GM12878 (cell line): ENCODE results near the gene NAP1L4. TPM values are rescaled to one million over a fixed set of nuclear protein-coding genes. Genes with fewer than 3 reads are reported as not detected.

Experiments used
- BACH1 ChIP-seq: fragments of 450-650 bp; IDR thresholded peaks from 2 replicates; pipeline ENCODE4 v1.6.1; 2017; ENCODE audit warnings: mild to moderate bottlenecking, borderline replicate concordance
- CEBPB ChIP-seq, 2 experiments: fragments of 150-350 bp in 1 of 2; IDR thresholded peaks; 2 replicates each; pipeline ENCODE4 v1.6.1; 2012 to 2014; ENCODE audit warnings: low read depth in 2 of 2, low read length in 2 of 2, borderline replicate concordance in 1 of 2, inconsistent platforms in 1 of 2
- DPF2 ChIP-seq: fragments of 450-650 bp; IDR thresholded peaks from 2 replicates; pipeline ENCODE4 v1.6.1; 2017; ENCODE audit warnings: mild to moderate bottlenecking
- EGR1 ChIP-seq, 2 experiments: IDR thresholded peaks; 1 replicate in 1 of 2; 2 replicates in 1 of 2; pipeline ENCODE4 v1.6.1; 2011 to 2012; ENCODE audit warnings: low read depth in 2 of 2, low read length in 2 of 2, borderline replicate concordance in 1 of 2, mild to moderate bottlenecking in 1 of 2, moderate library complexity in 1 of 2
- EZH2 ChIP-seq: IDR thresholded peaks from 2 replicates; pipeline ENCODE4 v1.6.1; 2012; ENCODE audit warnings: low read depth, mild to moderate bottlenecking, control low read depth, inconsistent platforms, low read length, borderline replicate concordance; ENCODE audit not compliant: control insufficient read depth
- GATAD2B ChIP-seq: fragments of 450-650 bp; conservative IDR thresholded peaks from 2 replicates; pipeline ENCODE4 v1.6.1; 2017; ENCODE audit warnings: low read depth, mild to moderate bottlenecking, moderate library complexity
- LARP7 ChIP-seq: fragments of 450-650 bp; IDR thresholded peaks from 2 replicates; pipeline ENCODE4 v1.6.1; 2017; ENCODE audit warnings: mild to moderate bottlenecking
- MAX ChIP-seq: IDR thresholded peaks from 2 replicates; pipeline ENCODE4 v1.6.1; 2012; ENCODE audit warnings: low read depth, low read length, improper control_type of control experiment
- MTA2 ChIP-seq: fragments of 450-650 bp; IDR thresholded peaks from 2 replicates; pipeline ENCODE4 v1.6.1; 2016; ENCODE audit warnings: low read depth, mild to moderate bottlenecking, moderate library complexity
- NFYB ChIP-seq: IDR thresholded peaks from 2 replicates; pipeline ENCODE4 v1.6.1; 2011; ENCODE audit warnings: low read depth, mild to moderate bottlenecking, low read length, improper control_type of control experiment, moderate library complexity; ENCODE audit not compliant: insufficient read depth
- NKRF ChIP-seq: fragments of 450-650 bp; conservative IDR thresholded peaks from 2 replicates; pipeline ENCODE4 v1.6.1; 2017; ENCODE audit warnings: mild to moderate bottlenecking, moderate library complexity
- NR2F1 ChIP-seq: fragments of 450-650 bp; conservative IDR thresholded peaks from 2 replicates; pipeline ENCODE4 v1.6.1; 2017; ENCODE audit warnings: mild to moderate bottlenecking
- POLR2AphosphoS5 ChIP-seq: IDR thresholded peaks from 2 replicates; pipeline ENCODE4 v1.6.1; 2011; ENCODE audit warnings: mild to moderate bottlenecking, low read length, inconsistent platforms
- RAD51 ChIP-seq: fragments of 450-650 bp; IDR thresholded peaks from 2 replicates; pipeline ENCODE4 v1.6.1; 2016; ENCODE audit warnings: moderate library complexity, mild to moderate bottlenecking, inconsistent platforms
- RB1 ChIP-seq: fragments of 450-650 bp; formaldehyde crosslinking; IDR thresholded peaks from 2 replicates; pipeline ENCODE4 v1.6.1; 2017; ENCODE audit warnings: mild to moderate bottlenecking, borderline replicate concordance
- RELA ChIP-seq: fragments of 450-650 bp; IDR thresholded peaks from 2 replicates; pipeline ENCODE4 v1.8.0; 2014; ENCODE audit warnings: borderline replicate concordance; ENCODE audit not compliant: partially characterized antibody
- SP1 ChIP-seq: IDR thresholded peaks from one replicate; pipeline ENCODE4 v1.6.1; 2011; ENCODE audit warnings: low read depth, low read length
- SREBF2 ChIP-seq: IDR thresholded peaks from 2 replicates; pipeline ENCODE4 v1.6.1; 2012; ENCODE audit warnings: mild to moderate bottlenecking, low read length
- TARDBP ChIP-seq: IDR thresholded peaks from 2 replicates; pipeline ENCODE4 v1.6.1; 2016; ENCODE audit warnings: borderline replicate concordance
- ZNF207 ChIP-seq: fragments of 450-650 bp; IDR thresholded peaks from 2 replicates; pipeline ENCODE4 v1.6.1; 2014; ENCODE audit warnings: antibody characterized with exemption, mild to moderate bottlenecking, borderline replicate concordance
- polyA plus RNA-seq, 11 experiments: library from polyadenylated mRNA; depleted of rRNA in 4 of 11; unstranded in 6 of 11; stranded (reverse) in 5 of 11; fragments of >200 nt; fragmentation: Nextera tagmentation in 4 of 11; fragmentation: Illumina TruSeq in 1 of 11; extraction: Ambion mirVana in 4 of 11; extraction: Trizol in 1 of 11; gene quantifications; 1 replicate in 1 of 11; 2 replicates in 10 of 11; pipeline versions ENCODE4 v1.2.1 to v1.2.3, GENCODE V29; 2011 to 2016; ENCODE audit warnings: inconsistent platforms in 2 of 11, missing spikeins in 2 of 11, low read depth in 1 of 11
- total RNA-seq, 4 experiments: library from RNA; depleted of rRNA in 3 of 4; stranded (reverse); fragments of >200 nt in 3 of 4; fragmentation: Illumina TruSeq in 1 of 4; extraction: Trizol in 1 of 4; gene quantifications; 2 replicates each; pipeline versions ENCODE4 v1.2.1 to v1.2.3, GENCODE V29; 2013 to 2021

NAP1L4 gene
- total and polyA plus RNA-seq, 10 of the 15 experiments (the other 5 are each of a cell fraction or from before 2014, with no cell fraction given): 24.8 to 198 (median 114) TPM

GRCh38 chr11:2901854-2902783, 90.0 kb downstream of the NAP1L4 start (continued):
- TF ChIP-seq SP1 (peak; percentile 42), DPF2 (peak; percentile 58), RB1 (peak; percentile 81), SREBF2 (no peak), ZNF207 (0 out of 2 replicates have a peak, but pooled peaks have one; percentile 55), GATAD2B (peak; percentile 73), POLR2AphosphoS5 (peak; percentile 54; the same call in 1 of the 2 replicates), BACH1 (0 out of 2 replicates have a peak, but pooled peaks have one; percentile 41), RELA (no peak), CEBPB (IDR thresholded peaks at IDR 0.05; ENCODE audit: borderline replicate concordance in 1 of 2, low read depth in 2 of 2, low read length in 2 of 2) (no peak), EGR1 (IDR thresholded peaks at IDR 0.05; ENCODE audit: borderline replicate concordance in 1 of 2, low read depth in 2 of 2, low read length in 2 of 2) (0 out of 3 replicates have a peak, but pooled peaks of 1 of the 2 experiments have one; percentile 35), LARP7 (peak; percentile 71), NR2F1 (peak; percentile 62), MAX (0 out of 2 replicates have a peak, but pooled peaks have one; percentile 40), TARDBP (no peak), MTA2 (no peak), NFYB (peak; percentile 33; the same call in 1 of the 2 replicates), EZH2 (no peak), NKRF (no peak), RAD51 (no peak)
